ENCODE results near the gene CDH23.

Gene CDH23

GRCh38 chr10:71706216-71707121 lies 309.7 kb downstream of the CDH23 start:
- no peaks in the 10 kb centered on the region for H3K9me3 ChIP-seq (ENCODE audit: insufficient read depth, low read depth, low read length)
- no peaks in the 10 kb centered on the region for H3K4me1 ChIP-seq (ENCODE audit: insufficient read depth, low read length)
- H3K27me3 ChIP-seq (ENCODE audit: insufficient read depth, low read length): no peaks in the 10 kb centered on the region

GRCh38 chr10:71707240-71707789 lies 310.6 kb downstream of the CDH23 start:
- H3K36me3 ChIP-seq (ENCODE audit: insufficient read depth, low read depth, low read length): no peaks in the 10 kb centered on the region
- no peaks in the 10 kb centered on the region for H3K27me3 ChIP-seq (ENCODE audit: insufficient read depth, low read length)
- H3K4me3 ChIP-seq (ENCODE audit: low read length): no peak overlapping the region
- H3K9ac ChIP-seq (ENCODE audit: low read depth, low read length): no peak overlapping the region
- H3K4me1 ChIP-seq (ENCODE audit: insufficient read depth, low read length): no peaks in the 10 kb centered on the region
- no peaks in the 10 kb centered on the region for H3K9me3 ChIP-seq (ENCODE audit: insufficient read depth, low read depth, low read length)
- no peak overlapping the region for H3K27ac ChIP-seq (ENCODE audit: low read length)

More at GRCh38 chr10:71706216-71707121, 309.7 kb downstream of the CDH23 start:
- H3K4me3 ChIP-seq (ENCODE audit: low read length): no peak overlapping the region
- H3K36me3 ChIP-seq (ENCODE audit: insufficient read depth, low read depth, low read length): no peaks in the 10 kb centered on the region
- H3K9ac ChIP-seq (ENCODE audit: low read depth, low read length): no peak overlapping the region
- no peak overlapping the region for H3K27ac ChIP-seq (ENCODE audit: low read length)

- Histone ChIP-seq H3K9ac (ENCODE audit: low read depth, low read length) (no peak overlapping the region), H3K27ac (ENCODE audit: low read length) (no peak overlapping the region), H3K4me3 (ENCODE audit: low read length) (no peak overlapping the region; the same call in 1 of the 2 replicates), H3K27me3 (ENCODE audit: insufficient read depth, low read length) (no peaks in the 10 kb centered on the region), H3K9me3 (ENCODE audit: insufficient read depth, low read depth, low read length) (no peaks in the 10 kb centered on the region), H3K4me1 (ENCODE audit: insufficient read depth, low read length) (no peaks in the 10 kb centered on the region), H3K36me3 (ENCODE audit: insufficient read depth, low read depth, low read length) (no peaks in the 10 kb centered on the region)
Measured at GRCh38 chr10:71708301-71708703, 311.6 kb downstream of the CDH23 start.

- Histone ChIP-seq H3K9ac (ENCODE audit: low read depth, low read length) (no peak overlapping the region), H3K4me3 (ENCODE audit: low read length) (no peak overlapping the region), H3K27me3 (ENCODE audit: insufficient read depth, low read length) (no peaks in the 10 kb centered on the region), H3K4me1 (ENCODE audit: insufficient read depth, low read length) (no peaks in the 10 kb centered on the region), H3K9me3 (ENCODE audit: insufficient read depth, low read depth, low read length) (no peaks in the 10 kb centered on the region), H3K36me3 (ENCODE audit: insufficient read depth, low read depth, low read length) (no peaks in the 10 kb centered on the region), H3K27ac (ENCODE audit: low read length) (no peak overlapping the region)
Measured at GRCh38 chr10:71708897-71709882, 312.5 kb downstream of the CDH23 start.

- H3K4me1 ChIP-seq (ENCODE audit: insufficient read depth, low read length): no peaks in the 10 kb centered on the region
- no peak overlapping the region for H3K27ac ChIP-seq (ENCODE audit: low read length)
- no peak overlapping the region for H3K4me3 ChIP-seq (ENCODE audit: low read length)
- H3K9ac ChIP-seq (ENCODE audit: low read depth, low read length): no peak overlapping the region
- H3K9me3 ChIP-seq (ENCODE audit: insufficient read depth, low read depth, low read length): no peaks in the 10 kb centered on the region
- no peaks in the 10 kb centered on the region for H3K27me3 ChIP-seq (ENCODE audit: insufficient read depth, low read length)
- no peaks in the 10 kb centered on the region for H3K36me3 ChIP-seq (ENCODE audit: insufficient read depth, low read depth, low read length)
Measured at GRCh38 chr10:71710519-71710918, 313.8 kb downstream of the CDH23 start.

GRCh38 chr10:71711052-71711623 lies 314.4 kb downstream of the CDH23 start:
- no peak overlapping the region for H3K27ac ChIP-seq (ENCODE audit: low read length)
- no peak overlapping the region for H3K9ac ChIP-seq (ENCODE audit: low read depth, low read length)
- no peaks in the 10 kb centered on the region for H3K9me3 ChIP-seq (ENCODE audit: insufficient read depth, low read depth, low read length)
- no peaks in the 10 kb centered on the region for H3K4me1 ChIP-seq (ENCODE audit: insufficient read depth, low read length)
- no peak overlapping the region for H3K4me3 ChIP-seq (ENCODE audit: low read length)
- no peaks in the 10 kb centered on the region for H3K27me3 ChIP-seq (ENCODE audit: insufficient read depth, low read length)
- no peaks in the 10 kb centered on the region for H3K36me3 ChIP-seq (ENCODE audit: insufficient read depth, low read depth, low read length)

- H3K9me3 ChIP-seq (ENCODE audit: insufficient read depth, low read depth, low read length): no peaks in the 10 kb centered on the region
- H3K4me3 ChIP-seq (ENCODE audit: low read length): no peak overlapping the region
- no peaks in the 10 kb centered on the region for H3K4me1 ChIP-seq (ENCODE audit: insufficient read depth, low read length)
- no peak overlapping the region for H3K27ac ChIP-seq (ENCODE audit: low read length)
- no peaks in the 10 kb centered on the region for H3K27me3 ChIP-seq (ENCODE audit: insufficient read depth, low read length)
- H3K36me3 ChIP-seq (ENCODE audit: insufficient read depth, low read depth, low read length): no peaks in the 10 kb centered on the region
- no peak overlapping the region for H3K9ac ChIP-seq (ENCODE audit: low read depth, low read length)
Measured at GRCh38 chr10:71712170-71712569, 315.4 kb downstream of the CDH23 start.

GRCh38 chr10:71712572-71713134 lies 315.9 kb downstream of the CDH23 start:
- Histone ChIP-seq H3K27me3 (ENCODE audit: insufficient read depth, low read length) (no peaks in the 10 kb centered on the region), H3K36me3 (ENCODE audit: insufficient read depth, low read depth, low read length) (no peaks in the 10 kb centered on the region), H3K4me3 (ENCODE audit: low read length) (no peak overlapping the region), H3K9ac (ENCODE audit: low read depth, low read length) (no peak overlapping the region; the same call in 1 of the 2 replicates), H3K27ac (ENCODE audit: low read length) (no peak overlapping the region), H3K4me1 (ENCODE audit: insufficient read depth, low read length) (no peaks in the 10 kb centered on the region), H3K9me3 (ENCODE audit: insufficient read depth, low read depth, low read length) (no peaks in the 10 kb centered on the region)

GRCh38 chr10:71713135-71714030 lies 316.7 kb downstream of the CDH23 start:
- Histone ChIP-seq H3K4me1 (ENCODE audit: insufficient read depth, low read length) (no peaks in the 10 kb centered on the region), H3K9ac (ENCODE audit: low read depth, low read length) (peak overlapping the region; percentile 48; the same call in 1 of the 2 replicates), H3K9me3 (ENCODE audit: insufficient read depth, low read depth, low read length) (no peaks in the 10 kb centered on the region), H3K4me3 (ENCODE audit: low read length) (no peak overlapping the region), H3K27me3 (ENCODE audit: insufficient read depth, low read length) (no peaks in the 10 kb centered on the region), H3K27ac (ENCODE audit: low read length) (no peak overlapping the region), H3K36me3 (ENCODE audit: insufficient read depth, low read depth, low read length) (no peaks in the 10 kb centered on the region)

- Histone ChIP-seq H3K27me3 (ENCODE audit: insufficient read depth, low read length) (no peaks in the 10 kb centered on the region), H3K9me3 (ENCODE audit: insufficient read depth, low read depth, low read length) (no peaks in the 10 kb centered on the region), H3K4me1 (ENCODE audit: insufficient read depth, low read length) (peaks cover under 1% of the 10 kb centered on the region; the same call in 1 of the 2 replicates), H3K27ac (ENCODE audit: low read length) (no peak overlapping the region), H3K4me3 (ENCODE audit: low read length) (no peak overlapping the region), H3K9ac (ENCODE audit: low read depth, low read length) (peak overlapping the region; percentile 41; the same call in 1 of the 2 replicates), H3K36me3 (ENCODE audit: insufficient read depth, low read depth, low read length) (no peaks in the 10 kb centered on the region)
Measured at GRCh38 chr10:71714031-71714410, 317.3 kb downstream of the CDH23 start.

Data from iPS-20b (cell line).